ENCODE measurements around the gene ELK1.

Gene ELK1

DNA sequence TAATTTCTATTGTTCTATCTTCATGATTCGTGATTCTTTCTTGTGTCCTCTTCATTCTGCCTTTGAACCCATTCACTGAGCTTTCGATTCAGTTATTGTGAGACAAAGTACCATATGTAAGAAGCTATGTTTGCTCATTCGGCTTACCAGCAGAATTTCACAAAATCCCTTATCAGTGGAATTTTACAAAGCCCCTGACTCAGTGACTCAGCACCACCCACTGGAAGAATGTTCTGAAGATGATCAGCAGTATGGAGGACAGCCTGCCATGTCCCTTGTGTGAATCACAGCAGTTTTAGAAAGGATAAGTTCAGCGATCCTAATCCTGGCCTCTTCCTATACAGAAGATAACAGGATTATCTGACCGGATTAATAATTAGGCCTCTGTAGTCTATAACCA is 14.4 kb upstream of the ELK1 start:
- no peak overlapping the region for H2AFZ ChIP-seq (ENCODE audit: low read depth)
- no peak for TF ChIP-seq CTCF (conservative IDR thresholded peaks at IDR 0.05; ENCODE audit: low read depth, low read length)
- H3K4me2 ChIP-seq: no peak overlapping the region
- H3K79me2 ChIP-seq (ENCODE audit: insufficient read depth, low read depth): no peaks in the 10 kb centered on the region
- no peak overlapping the region for H3K4me3 ChIP-seq (IDR thresholded peaks at IDR 0.05; ENCODE audit: insufficient read depth, low read depth, low read length)
- H4K20me1 ChIP-seq (ENCODE audit: insufficient read depth): no peaks in the 10 kb centered on the region
- no peak overlapping the region for H3K9ac ChIP-seq
- H3K27me3 ChIP-seq (ENCODE audit: insufficient read depth, low read depth): no peaks in the 10 kb centered on the region
- no peak overlapping the region for H3K27ac ChIP-seq
- H3K36me3 ChIP-seq (ENCODE audit: insufficient read depth): no peaks in the 10 kb centered on the region
- peaks cover 2% of the 10 kb centered on the region for H3K4me1 ChIP-seq (ENCODE audit: low read depth, poor library complexity, severe bottlenecking)

DNA sequence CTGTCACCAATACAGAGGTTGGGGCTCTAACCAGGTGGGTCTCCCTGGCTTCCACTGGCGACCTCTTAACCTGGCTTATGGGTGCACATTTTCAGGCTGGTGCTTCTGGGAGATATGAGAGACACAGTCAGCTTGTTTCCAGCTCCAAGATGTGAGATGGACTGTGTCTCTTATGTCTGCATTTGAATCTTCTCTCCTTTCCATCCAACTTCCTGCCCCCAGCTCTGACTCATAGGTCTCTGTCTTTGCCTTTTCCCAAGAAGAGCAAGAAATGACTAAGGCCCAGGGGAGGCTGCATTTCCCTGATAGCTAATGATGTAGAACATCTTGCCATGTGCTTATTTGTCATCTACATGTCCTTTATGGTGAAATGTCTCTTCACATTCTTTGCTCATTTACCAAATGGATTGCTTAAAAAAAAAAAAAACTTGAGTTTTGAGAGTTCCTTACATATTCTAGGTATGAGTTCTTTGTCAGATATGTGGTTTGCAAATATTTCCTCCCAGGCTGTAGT is 11.8 kb upstream of the ELK1 start:
- no peak overlapping the region for H3K27ac ChIP-seq
- no peaks in the 10 kb centered on the region for H3K27me3 ChIP-seq (ENCODE audit: insufficient read depth, low read depth)
- no peak overlapping the region for H3K4me3 ChIP-seq (IDR thresholded peaks at IDR 0.05; ENCODE audit: insufficient read depth, low read depth, low read length)
- no peak overlapping the region for H2AFZ ChIP-seq (ENCODE audit: low read depth)
- no peaks in the 10 kb centered on the region for H3K79me2 ChIP-seq (ENCODE audit: insufficient read depth, low read depth)
- H4K20me1 ChIP-seq (ENCODE audit: insufficient read depth): no peaks in the 10 kb centered on the region
- H3K9ac ChIP-seq: no peak overlapping the region
- TF ChIP-seq CTCF (conservative IDR thresholded peaks at IDR 0.05; ENCODE audit: low read depth, low read length): no peak
- H3K36me3 ChIP-seq (ENCODE audit: insufficient read depth): no peaks in the 10 kb centered on the region
- H3K4me1 ChIP-seq (ENCODE audit: low read depth, poor library complexity, severe bottlenecking): peaks cover 11% of the 10 kb centered on the region
- H3K4me2 ChIP-seq: no peak overlapping the region

DNA sequence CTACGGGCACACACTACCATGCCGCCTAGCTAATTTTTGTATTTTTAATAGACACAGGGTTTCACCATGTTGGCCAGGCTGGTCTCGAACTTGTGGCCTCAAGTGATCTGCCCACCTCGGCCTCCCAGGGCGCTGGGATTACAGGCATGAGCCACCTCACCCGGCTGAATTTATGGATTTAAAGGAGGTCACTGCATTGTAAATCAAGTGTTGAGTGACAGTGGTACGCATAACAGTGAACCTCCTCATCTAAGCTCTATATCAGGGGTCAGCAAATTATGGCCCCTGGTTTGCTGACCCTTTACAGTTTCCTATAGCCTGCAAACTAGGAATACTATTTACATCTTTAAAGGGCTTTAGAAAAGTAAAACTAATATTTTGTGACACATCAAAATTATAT is 11.2 kb upstream of the ELK1 start:
- Histone ChIP-seq H3K4me2 (no peak overlapping the region), H3K27me3 (ENCODE audit: insufficient read depth, low read depth) (no peaks in the 10 kb centered on the region), H3K4me3 (IDR thresholded peaks at IDR 0.05; ENCODE audit: insufficient read depth, low read depth, low read length) (no peak overlapping the region), H3K27ac (no peak overlapping the region), H3K9ac (no peak overlapping the region), H3K79me2 (ENCODE audit: insufficient read depth, low read depth) (no peaks in the 10 kb centered on the region), H4K20me1 (ENCODE audit: insufficient read depth) (no peaks in the 10 kb centered on the region), H2AFZ (ENCODE audit: low read depth) (no peak overlapping the region), H3K36me3 (ENCODE audit: insufficient read depth) (no peaks in the 10 kb centered on the region), H3K4me1 (ENCODE audit: low read depth, poor library complexity, severe bottlenecking) (peaks cover 11% of the 10 kb centered on the region)
- TF ChIP-seq CTCF (conservative IDR thresholded peaks at IDR 0.05; ENCODE audit: low read depth, low read length): no peak

- Histone ChIP-seq H3K79me2 (ENCODE audit: insufficient read depth, low read depth) (no peaks in the 10 kb centered on the region), H3K4me2 (peak overlapping the region; percentile 45), H3K4me1 (ENCODE audit: low read depth, poor library complexity, severe bottlenecking) (peaks cover 11% of the 10 kb centered on the region), H3K27ac (peak overlapping the region; percentile 97), H3K36me3 (ENCODE audit: insufficient read depth) (no peaks in the 10 kb centered on the region), H3K27me3 (ENCODE audit: insufficient read depth, low read depth) (no peaks in the 10 kb centered on the region), H3K9ac (peak overlapping the region; percentile 97; the same call in 1 of the 2 replicates), H3K4me3 (IDR thresholded peaks at IDR 0.05; ENCODE audit: insufficient read depth, low read depth, low read length) (no peak overlapping the region), H4K20me1 (ENCODE audit: insufficient read depth) (no peaks in the 10 kb centered on the region), H2AFZ (ENCODE audit: low read depth) (peak overlapping the region; percentile 81)
- no peak for TF ChIP-seq CTCF (conservative IDR thresholded peaks at IDR 0.05; ENCODE audit: low read depth, low read length)
Observed at GRCh38 chrX:47659421-47659726, 9.0 kb upstream of the ELK1 start.

All from KMS-11 (cell line).